GM19193 (cell line): ENCODE results near the gene PROC.
A peak's percentile ranks its signal among the peaks of the same experiment; 100 is the strongest.

Source experiments
- POLR2A ChIP-seq: IDR thresholded peaks from 4 replicates; pipeline ENCODE4 v1.6.1; 2011; ENCODE audit not compliant: insufficient read depth, insufficient read length; ENCODE audit errors: extremely low read depth

PROC gene

GRCh38 chr2:127418300-127419111, at the start of gene PROC:
TSS of gene PROC (plus strand) at chr2:127418427. CDS start at chr2:127419943, 1,516 bp downstream.
- TF ChIP-seq POLR2A = no peak

GRCh38 chr2:127370010-127370409, 48.2 kb upstream of the PROC start:
- TF ChIP-seq POLR2A = no peak

- TF ChIP-seq POLR2A = no peak
These were observed 47.2 kb upstream of the PROC start for GRCh38 chr2:127371037-127371436.

- no peak for TF ChIP-seq POLR2A
These were observed 44.7 kb upstream of the PROC start for GRCh38 chr2:127373362-127374083.

GRCh38 chr2:127376257-127376656, 42.0 kb upstream of the PROC start:
- no peak for TF ChIP-seq POLR2A

GRCh38 chr2:127377262-127377661, 41.0 kb upstream of the PROC start:
- TF ChIP-seq POLR2A = no peak

- no peak for TF ChIP-seq POLR2A
These were observed 39.5 kb upstream of the PROC start for GRCh38 chr2:127378720-127379119.

- TF ChIP-seq POLR2A = no peak
These were observed 38.4 kb upstream of the PROC start for GRCh38 chr2:127379712-127380355.

- no peak for TF ChIP-seq POLR2A
These were observed 36.5 kb upstream of the PROC start for GRCh38 chr2:127381762-127382161.

- TF ChIP-seq POLR2A = no peak
These were observed 35.4 kb upstream of the PROC start for GRCh38 chr2:127382831-127383230.

GRCh38 chr2:127384529-127384928, 33.7 kb upstream of the PROC start:
- no peak for TF ChIP-seq POLR2A

- no peak for TF ChIP-seq POLR2A
These were observed 32.0 kb upstream of the PROC start for GRCh38 chr2:127386246-127386645.

- no peak for TF ChIP-seq POLR2A
These were observed 31.2 kb upstream of the PROC start for GRCh38 chr2:127386764-127387654.

GRCh38 chr2:127387655-127388422, 30.4 kb upstream of the PROC start, which contains the start of gene MAP3K2:
TSS of gene MAP3K2 (minus strand) at chr2:127387975. CDS start at chr2:127343129, 44,846 bp downstream.
- TF ChIP-seq POLR2A = peak; percentile 93

GRCh38 chr2:127388423-127389164, 29.6 kb upstream of the PROC start:
- TF ChIP-seq POLR2A = no peak
